ENCODE data around the gene FCER1G.

Gene FCER1G

GRCh38 chr1:161266202-161266601 is 51.1 kb downstream of the FCER1G start:
- no peak for DNase-seq (ENCODE audit: low spot score)

GRCh38 chr1:161266836-161267235 is 51.7 kb downstream of the FCER1G start:
- DNase-seq (ENCODE audit: low spot score): no peak

- DNase-seq (ENCODE audit: low spot score): no peak
These were observed 52.2 kb downstream of the FCER1G start for GRCh38 chr1:161267321-161267720.

All from HuH-7.5 (cell line).